NCI-H2196 (cell line): ENCODE data around the gene SFTPB.
A peak's percentile ranks its signal among the peaks of the same experiment; 100 is the strongest.
"Not testable (repeated sequence)": the region's sequence is repeated elsewhere in the genome, so short reads cannot be mapped to it uniquely, and the experiment has no call there.

Experiments
- DNase-seq: peaks from one replicate; lab custom pipeline; 2025; ENCODE audit not compliant: unreplicated experiment; lab: John Stamatoyannopoulos, UW

The SFTPB gene

DNA sequence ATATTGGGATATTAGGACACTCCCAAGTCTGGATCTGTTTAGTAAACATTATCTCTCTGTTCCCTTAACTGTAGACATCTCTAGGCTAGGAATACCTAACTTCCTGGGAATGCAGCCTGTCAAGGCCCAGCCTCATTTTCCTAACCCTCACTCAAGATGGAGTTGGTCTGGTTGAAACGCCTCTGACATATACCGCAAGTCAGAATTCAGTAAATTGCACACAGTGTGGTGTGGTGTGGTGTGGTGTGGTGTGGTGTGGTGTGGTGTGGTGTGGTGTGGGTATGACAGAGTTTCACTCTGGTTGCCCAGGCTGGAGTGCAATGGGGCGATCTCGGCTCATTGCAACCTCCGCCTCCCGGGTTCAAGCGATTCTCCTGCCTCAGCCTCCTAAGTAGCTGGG is 53.2 kb downstream of the SFTPB start:
- not testable (repeated sequence) for DNase-seq

DNA sequence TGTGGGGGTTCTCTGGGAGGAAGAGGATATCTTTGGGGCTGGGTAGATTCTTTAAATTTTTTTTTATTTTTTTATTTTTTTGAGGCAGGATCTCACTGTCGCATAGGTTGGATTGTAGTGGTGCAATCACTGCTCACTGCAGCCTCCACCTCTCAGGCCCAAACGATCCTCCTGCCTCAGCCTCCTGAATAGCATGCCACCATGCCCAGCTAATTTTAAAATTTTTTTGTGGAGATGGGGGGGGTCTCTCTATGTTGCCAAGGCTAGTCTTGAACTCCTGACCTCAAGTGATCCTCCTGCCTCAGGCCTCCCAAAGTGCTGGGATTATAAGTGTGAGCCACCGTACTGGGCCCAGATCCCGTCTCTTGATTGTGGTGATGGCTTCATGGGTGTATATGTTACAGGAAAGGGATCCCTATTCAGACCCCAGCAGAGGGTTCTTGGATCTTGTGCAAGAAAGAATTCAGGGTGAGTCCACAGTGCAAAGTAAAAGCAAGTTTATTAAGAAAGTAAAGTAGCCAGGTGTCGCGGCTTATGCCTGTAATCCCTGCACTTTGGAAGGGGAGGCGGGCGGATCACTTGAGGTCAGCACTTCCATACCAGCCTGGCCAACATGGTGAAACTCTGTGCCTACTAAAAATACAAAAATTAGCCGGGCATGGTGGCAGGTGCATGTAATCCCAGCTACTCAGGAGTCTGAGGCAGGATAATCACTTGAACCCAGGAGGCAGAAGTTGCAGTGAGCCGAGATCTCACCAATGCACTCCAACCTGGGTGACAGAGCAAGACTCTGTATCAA is 54.1 kb downstream of the SFTPB start:
- DNase-seq = no peak

DNA sequence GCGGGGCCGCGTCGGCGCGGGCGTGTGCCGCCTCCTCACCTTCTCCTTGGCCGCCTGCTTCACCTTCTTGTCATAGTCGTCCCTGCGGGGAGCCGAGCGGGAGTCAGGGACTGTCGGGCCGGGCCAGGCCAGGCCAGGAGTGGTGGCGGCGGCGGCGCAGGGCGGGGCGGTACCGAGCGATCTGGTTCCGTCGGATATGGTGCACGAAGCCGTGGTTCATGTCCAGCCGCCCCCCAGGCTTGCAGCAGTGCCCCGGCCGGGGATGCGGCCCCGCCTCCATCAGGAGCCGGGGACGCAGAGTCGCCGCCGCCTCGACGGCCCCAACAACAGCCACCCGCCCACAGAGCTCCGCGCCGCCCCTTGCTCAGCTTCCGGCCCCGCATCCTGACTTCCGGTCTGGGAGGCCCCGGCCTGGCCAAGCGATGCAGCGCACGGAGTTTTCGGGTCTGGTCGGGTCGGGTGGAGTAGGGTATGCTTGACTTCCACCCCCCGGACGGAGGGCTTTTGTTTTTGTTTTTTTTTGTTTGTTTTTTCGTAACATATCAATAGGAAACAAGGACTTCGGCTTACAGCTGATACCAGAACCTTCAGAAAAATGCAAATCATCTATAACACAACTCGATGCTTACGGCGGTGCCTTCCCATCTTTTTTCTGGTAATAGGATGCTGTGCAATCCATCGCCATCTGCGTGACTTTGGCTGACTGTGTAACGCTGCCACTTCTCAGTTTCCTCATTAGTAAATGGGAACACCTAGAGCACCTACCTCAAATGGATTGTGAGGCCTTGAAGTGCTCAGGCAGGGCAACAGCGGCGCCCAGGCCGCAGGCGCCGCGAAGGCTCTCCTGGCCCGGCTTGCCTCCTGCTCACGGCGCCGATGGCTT is 56.1 kb downstream of the SFTPB start, which contains the start of gene C2orf68:
TSS of gene C2orf68 (minus strand) at position 362 of the 883 bp plus-strand sequence. CDS start at position 280, 82 bp downstream.
- peak; percentile 67 for DNase-seq

DNA sequence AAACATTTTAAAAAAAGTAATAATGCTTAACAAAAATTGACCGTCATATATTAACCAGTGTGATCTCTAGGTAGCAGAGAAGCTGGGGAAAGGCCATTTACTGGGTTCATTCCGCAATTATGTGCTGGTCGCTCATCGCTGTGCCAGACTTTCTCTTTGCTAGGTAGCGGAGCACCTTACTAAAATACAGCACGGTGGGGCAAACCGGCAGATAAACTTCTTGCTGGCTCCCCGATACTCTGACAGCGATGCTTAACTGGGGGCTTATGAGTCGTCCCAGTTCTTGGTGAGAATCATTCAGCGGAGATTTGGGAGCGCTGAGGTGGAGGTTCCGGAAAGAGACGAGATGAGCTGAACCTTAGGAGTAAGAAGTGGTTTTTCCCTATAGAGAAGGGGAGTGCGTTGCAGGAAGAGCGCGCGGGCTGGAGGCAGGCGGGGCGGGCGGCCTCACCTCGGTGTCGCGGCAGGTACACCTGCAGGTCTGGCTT is 56.7 kb downstream of the SFTPB start:
- no peak for DNase-seq
